Urinary bladder (tissue), 4 donors: ENCODE results near the gene UBR1. TPM values are rescaled to one million over a fixed set of nuclear protein-coding genes. Genes with fewer than 3 reads are reported as not detected.

Experiments used
- DNase-seq: peaks from one replicate; pipeline ENCODE4 v3.0.0-alpha.2; 2015; ENCODE audit errors: extremely low spot score
- H3K27ac ChIP-seq: one replicate; pipeline ENCODE4 v1.5.1; 2013; ENCODE audit warnings: low read depth, mild to moderate bottlenecking, moderate library complexity
- H3K36me3 ChIP-seq: one replicate; pipeline ENCODE4 v1.6.1; 2013; ENCODE audit warnings: mild to moderate bottlenecking, moderate library complexity; ENCODE audit not compliant: insufficient read depth
- H3K4me1 ChIP-seq: one replicate; pipeline ENCODE4 v1.6.1; 2013; ENCODE audit warnings: mild to moderate bottlenecking, moderate library complexity; ENCODE audit not compliant: insufficient read depth
- H3K4me3 ChIP-seq: one replicate; pipeline ENCODE4 v1.5.1; 2013; ENCODE audit warnings: low read depth, low read length
- WGBS: extraction: QIAGEN DNeasy Blood & Tissue Kit; methylation state at CpG from one replicate; pipeline ENCODE4 v1.1.7; 2013; 5-methylcytosine and 5-hydroxymethylcytosine counted together
- polyA plus RNA-seq: library from polyadenylated mRNA; stranded (reverse); fragments of 200-250 nt; gene quantifications from one replicate; pipeline ENCODE4 v1.2.3, GENCODE V29; 2013
- total RNA-seq: library from RNA; depleted of rRNA; stranded (reverse); fragments of >200 nt; gene quantifications from one replicate; pipeline ENCODE4 v1.2.3, GENCODE V29; 2014
- donor health status: healthy with polysubstance abuse.
- donor health status: healthy.

The UBR1 gene
- total RNA-seq = 80.7 TPM
- polyA plus RNA-seq = 13.3 TPM

DNA sequence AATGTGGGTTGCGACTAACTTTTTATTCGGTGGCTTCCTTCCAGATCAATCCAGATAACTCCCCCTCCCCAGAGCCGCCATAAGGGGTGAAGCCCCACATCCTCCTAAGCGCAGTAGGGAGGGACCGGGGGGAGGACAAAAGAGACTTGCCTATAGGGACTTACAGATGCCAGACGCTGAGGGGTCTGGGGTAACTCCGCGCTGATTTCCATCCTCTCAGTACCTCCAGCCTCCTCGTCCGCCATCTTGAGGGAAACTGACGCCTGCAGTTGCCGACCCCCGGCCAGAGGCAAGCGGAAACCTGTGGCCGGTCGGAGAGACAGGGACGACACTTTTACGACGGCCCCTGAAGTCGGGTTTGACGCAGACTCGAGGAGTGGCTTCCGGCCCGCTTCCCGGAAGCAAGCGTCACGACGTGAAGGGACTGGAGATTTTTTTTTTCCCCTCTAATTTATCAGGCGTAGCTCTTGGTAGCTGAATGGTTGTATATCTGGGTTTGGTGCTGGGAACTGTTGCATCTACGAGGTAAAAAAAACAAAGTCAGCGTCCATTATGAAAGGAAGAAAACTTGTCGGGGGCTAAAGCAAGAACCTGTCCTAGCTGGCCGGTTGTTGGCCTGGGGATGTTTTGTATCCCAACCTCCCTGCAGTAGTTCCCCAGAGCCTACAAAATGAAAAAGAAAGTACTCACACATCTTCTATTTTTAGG lies at the start of gene UBR1:
Gene UBR1, minus strand, starts transcription at position 261 of the 708 bp plus-strand sequence. Its CDS starts 16 bp downstream, at position 245.
- H3K4me1 ChIP-seq = no peaks in the 10 kb centered on the region
- peak within 1 kb of the TSS; percentile 91 for H3K4me3 ChIP-seq
- peak; percentile 88 for DNase-seq
- H3K36me3 ChIP-seq = no peaks in the 10 kb centered on the region
- peak within 1 kb of the TSS; percentile 78 for H3K27ac ChIP-seq
- WGBS = under 1% methylated on average over 33 of the region's 33 CpGs

DNA sequence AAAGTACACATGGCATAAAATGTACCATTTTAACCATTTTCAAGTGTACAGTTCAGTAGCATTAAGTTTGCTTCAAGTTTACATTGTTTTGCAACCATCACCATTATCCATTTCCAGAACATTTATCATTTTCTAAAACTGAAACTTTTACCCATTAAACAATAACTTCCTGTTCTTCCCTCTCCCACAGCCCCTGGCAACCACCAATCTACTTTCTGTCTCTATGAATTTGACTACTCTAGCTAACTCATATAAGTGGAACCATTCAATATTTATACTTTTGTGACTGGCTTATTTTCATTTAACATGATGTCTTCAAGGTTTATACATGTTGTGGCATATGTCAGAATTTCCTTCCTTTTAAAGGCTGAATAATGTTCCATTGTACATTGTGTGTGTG lies 47.4 kb upstream of the UBR1 start:
- no peak overlapping the region for H3K4me3 ChIP-seq
- no peaks in the 10 kb centered on the region for H3K4me1 ChIP-seq
- H3K27ac ChIP-seq = no peak overlapping the region
- DNase-seq = no peak
- peaks cover 8% of the 10 kb centered on the region for H3K36me3 ChIP-seq

DNA sequence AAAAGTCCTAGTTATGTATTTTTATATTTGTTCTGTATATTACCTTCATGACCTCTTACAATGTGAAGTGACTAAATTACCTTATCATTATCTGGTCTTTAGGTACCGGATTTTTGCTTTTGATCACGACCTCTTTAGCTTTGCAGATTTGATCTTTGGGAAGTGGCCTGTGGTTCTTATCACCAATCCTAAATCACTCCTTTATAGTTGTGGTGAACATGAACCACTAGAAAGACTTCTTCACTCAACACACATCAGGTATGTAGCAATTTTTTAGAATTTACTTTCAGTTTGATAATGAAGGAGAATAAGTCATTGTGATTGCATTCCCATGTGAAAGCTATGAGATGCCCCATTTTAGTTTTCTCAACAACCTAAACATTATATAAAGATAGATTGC lies 45.9 kb upstream of the UBR1 start:
- Histone ChIP-seq H3K4me1 (no peaks in the 10 kb centered on the region), H3K27ac (no peak overlapping the region), H3K4me3 (no peak overlapping the region), H3K36me3 (peaks cover 8% of the 10 kb centered on the region)
- no peak for DNase-seq
- WGBS = 75% methylated on average over 2 of the region's 2 CpGs

GRCh38 chr15:43150191-43150929 lies 44.5 kb upstream of the UBR1 start:
- Histone ChIP-seq H3K36me3 (peaks cover 10% of the 10 kb centered on the region), H3K27ac (no peak overlapping the region), H3K4me1 (no peaks in the 10 kb centered on the region), H3K4me3 (no peak overlapping the region)
- no peak for DNase-seq
- whole genome bisulfite sequencing = 90% methylated on average over 5 of the region's 5 CpGs

GRCh38 chr15:43146184-43146583 lies 40.3 kb upstream of the UBR1 start:
- H3K4me3 ChIP-seq = no peak overlapping the region
- H3K36me3 ChIP-seq = peaks cover 6% of the 10 kb centered on the region
- no peaks in the 10 kb centered on the region for H3K4me1 ChIP-seq
- DNase-seq = no peak
- H3K27ac ChIP-seq = no peak overlapping the region
- 78% methylated on average over 5 of the region's 5 CpGs for WGBS

- Histone ChIP-seq H3K4me1 (no peaks in the 10 kb centered on the region), H3K4me3 (no peak overlapping the region), H3K27ac (no peak overlapping the region), H3K36me3 (peaks cover 4% of the 10 kb centered on the region)
- no peak for DNase-seq
Measured at GRCh38 chr15:43144512-43144911, 38.7 kb upstream of the UBR1 start.

GRCh38 chr15:43143203-43143941 lies 37.5 kb upstream of the UBR1 start:
- Histone ChIP-seq H3K4me3 (no peak overlapping the region), H3K4me1 (no peaks in the 10 kb centered on the region), H3K27ac (no peak overlapping the region), H3K36me3 (peaks cover 5% of the 10 kb centered on the region)
- no peak for DNase-seq
- WGBS = 77% methylated on average over 4 of the region's 4 CpGs

- H3K36me3 ChIP-seq = peaks cover 4% of the 10 kb centered on the region
- H3K4me3 ChIP-seq = no peak overlapping the region
- DNase-seq = no peak
- no peak overlapping the region for H3K27ac ChIP-seq
- no peaks in the 10 kb centered on the region for H3K4me1 ChIP-seq
- WGBS = 84% methylated on average over 3 of the region's 3 CpGs
Measured at GRCh38 chr15:43135351-43135750, 29.5 kb upstream of the UBR1 start.

GRCh38 chr15:43134157-43134635 lies 28.4 kb upstream of the UBR1 start:
- Histone ChIP-seq H3K27ac (peak overlapping the region; percentile 71), H3K36me3 (peaks cover 1% of the 10 kb centered on the region), H3K4me3 (peak overlapping the region; percentile 90), H3K4me1 (no peaks in the 10 kb centered on the region)
- WGBS = 20% methylated on average over 12 of the region's 12 CpGs
- no peak for DNase-seq

- WGBS = under 1% methylated on average over 66 of the region's 66 CpGs
- no peak for DNase-seq
- Histone ChIP-seq H3K4me1 (no peaks in the 10 kb centered on the region), H3K36me3 (peaks cover 1% of the 10 kb centered on the region), H3K4me3 (peak within 1 kb of the TSS; percentile 90), H3K27ac (peak within 1 kb of the TSS; percentile 71)
Measured at GRCh38 chr15:43133430-43134156, 27.8 kb upstream of the UBR1 start, which contains the start of gene TMEM62. TMEM62 (plus strand) TSS chr15:43133586; CDS start chr15:43133803, 217 bp downstream.

- peak overlapping the region; percentile 71 for H3K27ac ChIP-seq
- peaks cover 1% of the 10 kb centered on the region for H3K36me3 ChIP-seq
- no peaks in the 10 kb centered on the region for H3K4me1 ChIP-seq
- DNase-seq = no peak
- 40% methylated on average over 20 of the region's 20 CpGs for WGBS
- peak overlapping the region; percentile 90 for H3K4me3 ChIP-seq
Measured at GRCh38 chr15:43132830-43133429, 27.1 kb upstream of the UBR1 start.

GRCh38 chr15:43128980-43129335 lies 23.1 kb upstream of the UBR1 start:
- no peaks in the 10 kb centered on the region for H3K4me1 ChIP-seq
- DNase-seq = no peak
- whole genome bisulfite sequencing = 91% methylated on average over 4 of the region's 4 CpGs
- no peaks in the 10 kb centered on the region for H3K36me3 ChIP-seq
- H3K4me3 ChIP-seq = no peak overlapping the region
- H3K27ac ChIP-seq = no peak overlapping the region
